ENCODE data around the gene SLC22A4.

SLC22A4 gene

DNA sequence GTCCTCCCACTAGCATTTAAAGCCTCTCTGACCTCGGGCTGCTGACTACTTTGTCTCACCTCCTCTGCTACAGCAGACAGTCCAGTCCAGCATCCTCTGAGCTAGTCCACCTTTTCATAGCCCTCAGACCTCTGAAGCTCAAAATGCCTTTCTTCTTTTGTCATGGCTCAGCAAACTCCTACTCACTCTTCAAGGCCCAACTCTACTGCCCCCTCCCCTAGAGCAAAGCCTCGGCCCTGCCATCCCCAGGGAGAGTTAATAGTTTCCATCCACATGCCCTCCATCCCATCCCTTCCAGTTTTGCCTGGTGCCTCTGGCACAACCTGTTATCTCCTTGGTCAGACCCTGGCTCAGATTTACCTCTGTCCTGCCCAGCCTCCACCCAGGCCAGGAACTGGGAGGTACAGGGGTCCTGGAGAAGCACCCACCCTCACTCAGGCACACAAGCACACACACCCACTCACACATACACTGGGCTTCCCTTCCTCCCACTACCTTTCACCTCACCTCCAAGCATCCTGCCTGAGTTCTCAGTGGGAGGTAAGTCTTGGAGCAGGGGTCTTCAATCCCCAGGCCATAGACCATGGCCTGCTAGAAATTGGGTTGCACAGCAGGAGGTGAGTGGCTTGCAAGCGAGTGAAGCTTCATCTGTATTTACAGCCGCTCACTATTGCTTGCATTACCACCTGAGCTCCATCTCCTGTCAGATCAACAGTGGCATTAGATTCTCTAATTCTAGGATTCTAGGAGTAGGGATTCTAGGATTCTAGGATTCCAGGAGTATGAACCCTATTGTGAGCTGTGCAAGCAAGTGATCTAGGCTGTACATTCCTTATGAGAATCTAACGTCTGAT lies 18.6 kb upstream of the SLC22A4 start:
- DNase-seq = no peak

DNA sequence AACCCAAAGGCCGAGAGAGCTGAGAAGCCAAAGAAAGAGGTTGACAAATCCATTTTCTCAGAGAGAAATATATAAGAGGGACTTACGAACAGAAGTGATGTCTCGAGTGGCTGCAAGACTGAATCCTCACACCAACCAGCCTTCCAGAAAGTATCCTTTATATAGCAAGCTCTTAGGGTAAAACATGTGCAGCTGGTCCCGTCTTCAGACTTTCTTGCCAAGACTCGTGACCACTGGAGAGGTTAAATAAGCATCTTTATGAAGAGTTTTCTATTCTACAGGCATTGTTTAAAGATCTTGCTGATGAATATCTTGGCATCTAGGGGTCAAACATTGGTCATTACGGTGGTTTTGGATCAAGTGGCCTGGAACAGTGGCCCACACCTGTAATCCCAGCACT lies 16.9 kb upstream of the SLC22A4 start:
- no peak for DNase-seq

DNA sequence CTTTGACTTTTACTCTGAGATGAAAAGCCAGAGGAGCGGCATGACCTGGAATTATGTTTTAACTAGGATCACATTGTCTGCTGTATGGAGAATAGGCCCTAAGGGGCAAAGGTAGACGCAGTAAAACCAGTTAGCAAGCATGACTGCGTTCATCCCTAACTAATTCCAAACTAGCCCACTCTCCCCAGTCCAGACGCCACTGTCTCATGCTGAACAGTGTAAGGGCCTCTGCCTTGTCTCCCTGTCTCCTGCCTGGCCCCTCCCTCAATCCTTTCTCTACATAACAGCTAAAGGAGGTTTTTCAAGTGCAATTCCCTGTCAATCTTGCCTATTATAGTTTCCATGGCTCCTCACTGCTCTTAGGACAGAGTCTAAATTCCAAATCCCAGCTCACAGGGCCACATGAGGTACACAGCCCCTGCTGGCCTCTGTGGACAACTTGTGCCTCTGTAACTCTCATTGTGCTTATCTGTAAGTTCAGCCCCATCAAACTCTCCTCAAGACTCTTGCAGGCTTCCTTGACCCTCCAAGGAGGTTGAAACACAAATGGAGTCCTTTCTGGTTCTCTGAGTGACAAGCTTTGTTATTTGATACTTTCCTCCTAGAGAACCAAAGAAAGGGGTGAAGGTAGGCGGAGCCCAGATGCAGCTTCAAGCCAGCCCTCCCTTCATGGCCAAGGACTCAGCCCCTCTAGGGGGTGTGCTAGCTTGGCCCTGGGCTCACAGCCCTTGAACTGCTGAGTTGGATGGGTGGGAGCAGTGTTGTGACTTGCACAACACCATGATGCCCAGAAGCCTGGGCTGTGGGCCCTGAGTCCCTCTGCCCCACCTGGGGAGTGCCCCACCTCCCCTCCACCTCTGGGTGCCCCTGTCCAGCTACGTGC lies 16.0 kb upstream of the SLC22A4 start:
- no peak for DNase-seq

DNA sequence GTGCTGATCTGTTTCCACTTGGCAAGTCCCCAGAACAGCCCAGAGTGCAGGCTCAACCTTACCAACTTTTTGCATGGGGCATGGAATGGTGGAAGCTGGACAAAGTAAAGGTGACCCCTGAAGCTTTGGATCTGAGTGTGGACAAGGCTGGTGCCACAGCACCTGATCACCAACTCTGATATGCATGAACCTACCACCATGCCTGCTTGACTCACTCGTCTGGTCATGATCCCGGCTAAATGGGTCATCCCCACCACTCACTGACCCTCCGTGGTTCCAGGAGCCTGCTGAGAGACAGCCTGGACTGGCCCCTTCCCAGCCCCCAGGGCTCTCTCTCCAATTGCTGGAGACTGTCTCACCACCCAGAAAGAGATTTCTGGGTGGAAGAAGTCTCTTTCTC lies 14.4 kb upstream of the SLC22A4 start:
- DNase-seq = no peak

DNA sequence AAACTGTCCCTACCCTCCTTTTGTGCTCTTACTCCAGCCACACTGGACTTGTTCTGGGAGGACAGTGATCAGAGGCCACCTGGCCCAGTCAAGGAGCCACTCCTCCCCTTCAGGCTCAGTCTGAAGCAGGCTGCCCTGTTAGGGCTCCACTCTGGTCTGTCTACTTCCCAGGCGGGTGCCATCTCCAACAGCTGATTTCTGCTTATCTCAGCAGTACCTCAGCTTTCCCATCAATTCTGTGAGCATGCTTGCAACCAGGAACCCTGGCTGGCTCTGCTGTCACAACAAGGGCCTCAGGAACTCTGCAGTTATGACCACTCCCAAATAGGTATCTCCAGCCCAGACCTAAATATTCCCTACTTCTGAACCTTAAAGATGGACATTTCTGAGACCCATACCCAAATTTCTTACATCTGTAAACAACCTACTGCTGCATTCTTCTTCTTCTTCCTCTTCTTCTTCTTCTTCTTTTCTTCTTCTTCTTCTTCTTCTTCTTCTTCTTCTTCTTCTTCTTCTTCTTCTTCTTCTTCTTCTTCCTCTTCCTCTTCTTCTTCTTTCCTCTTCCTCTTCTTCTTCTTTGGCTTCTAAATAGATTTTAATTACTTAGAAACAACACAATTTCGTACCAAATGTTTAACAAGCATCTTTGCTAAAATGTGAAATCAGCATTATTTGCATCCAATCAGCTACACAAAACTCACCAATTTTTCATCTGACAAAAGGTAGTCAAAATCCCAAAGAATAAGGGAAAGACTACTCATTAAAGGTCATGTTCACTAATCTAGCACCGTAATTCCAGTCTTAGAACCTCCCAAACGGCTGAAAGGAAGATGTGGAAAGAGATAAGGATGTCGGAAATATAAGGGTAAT lies 13.6 kb upstream of the SLC22A4 start:
- no peak for DNase-seq

DNA sequence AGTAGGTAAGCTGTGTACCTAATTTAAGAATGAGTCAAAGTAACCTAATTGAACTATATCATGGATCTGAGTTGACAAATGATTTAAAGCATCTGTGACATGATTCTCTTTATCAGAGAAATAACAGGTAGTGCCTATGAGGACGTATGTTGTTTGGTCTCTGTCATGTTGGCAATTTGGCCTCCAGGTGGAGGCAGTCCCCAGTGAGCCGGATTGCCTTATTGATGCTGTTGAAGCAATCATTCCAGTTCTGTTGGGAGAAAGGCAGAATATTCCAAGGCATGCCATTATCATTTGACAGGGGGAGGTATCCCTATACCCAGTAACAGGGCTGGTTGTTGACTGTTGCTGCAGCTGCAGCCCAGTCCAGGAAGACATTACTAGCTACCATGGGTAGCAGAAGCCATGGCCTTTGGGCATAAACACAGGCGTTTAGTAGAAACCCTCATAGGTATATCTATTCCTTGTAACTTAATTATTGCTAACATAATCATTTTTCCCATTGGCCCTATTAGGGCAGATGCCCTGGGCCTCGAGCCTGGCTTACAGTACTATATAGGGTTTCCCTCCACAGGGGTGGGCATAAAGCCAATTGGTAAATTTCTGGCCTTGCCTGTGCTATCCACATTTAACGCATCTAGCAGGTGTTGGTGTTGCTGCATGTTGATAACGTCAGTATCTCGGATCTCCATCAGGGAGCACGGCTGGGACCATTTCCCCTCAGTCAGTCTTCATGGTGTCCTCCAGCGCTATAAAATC lies 12.2 kb upstream of the SLC22A4 start:
- no peak for DNase-seq

DNA sequence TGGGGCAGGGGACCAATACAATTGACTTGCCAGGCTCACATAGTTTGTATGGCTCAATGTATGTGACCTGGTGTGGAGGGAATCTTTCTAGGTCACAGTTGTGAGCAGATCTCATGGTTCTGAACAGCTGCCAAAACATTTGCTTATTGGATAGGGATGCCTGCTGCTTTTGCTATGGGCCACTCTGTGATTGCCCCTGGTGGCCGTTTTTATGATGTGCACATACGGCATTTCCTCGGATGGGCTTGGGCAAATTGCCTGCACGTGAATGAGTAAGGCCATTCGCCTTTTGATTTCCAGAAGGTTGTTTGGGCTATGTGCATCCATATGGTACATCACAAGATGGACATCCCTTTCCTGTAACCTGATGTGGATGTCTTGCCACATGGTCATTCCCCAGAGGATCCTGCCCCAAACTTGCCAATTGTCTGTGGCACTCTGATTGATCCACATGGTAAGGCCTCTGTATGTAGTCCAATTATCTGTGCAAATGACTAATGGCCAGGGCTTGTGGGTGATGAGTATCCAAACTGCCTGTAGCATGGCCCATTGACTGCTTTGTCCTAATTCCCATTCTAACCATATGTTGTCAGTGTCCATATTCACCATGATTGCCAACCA lies 10.7 kb upstream of the SLC22A4 start:
- no peak for DNase-seq

DNA sequence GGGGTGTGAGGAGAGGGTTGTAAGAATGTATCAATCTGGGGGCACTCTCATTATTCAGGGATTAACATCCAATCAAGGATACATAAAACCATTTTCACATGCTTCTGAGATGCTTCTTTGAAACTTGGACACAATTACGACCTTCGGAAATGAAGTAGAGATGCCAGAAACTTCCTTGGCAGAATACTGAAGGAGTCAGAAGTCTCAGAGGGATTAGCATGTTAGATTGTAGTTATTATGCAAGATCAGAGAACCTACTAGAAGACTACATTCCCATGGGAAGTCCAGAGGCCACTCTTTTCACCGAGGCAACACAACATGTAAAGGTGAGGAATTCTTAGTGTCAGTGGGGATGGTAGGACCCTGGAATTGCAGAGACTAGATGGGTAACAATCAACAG lies 5.1 kb upstream of the SLC22A4 start:
- no peak for DNase-seq

DNA sequence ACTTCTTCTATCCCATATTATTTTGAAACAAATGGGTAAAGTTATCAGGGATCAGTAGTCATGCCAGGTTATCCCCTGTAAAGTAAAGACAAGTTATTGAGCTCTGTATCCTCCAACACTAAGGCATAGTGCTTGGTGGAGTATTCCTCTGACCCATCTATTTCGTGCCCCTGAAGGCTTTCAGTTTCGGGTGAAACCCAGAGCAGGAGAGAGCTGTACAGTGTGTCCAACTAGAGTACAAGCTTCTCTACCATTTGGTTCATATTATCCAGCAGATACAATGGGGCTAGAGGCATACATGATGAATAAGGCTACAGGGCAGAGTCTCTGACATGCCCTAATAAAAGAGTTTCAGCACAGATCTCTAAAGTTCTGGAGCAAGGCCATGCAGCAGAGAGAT lies 3.2 kb upstream of the SLC22A4 start:
- DNase-seq = no peak

DNA sequence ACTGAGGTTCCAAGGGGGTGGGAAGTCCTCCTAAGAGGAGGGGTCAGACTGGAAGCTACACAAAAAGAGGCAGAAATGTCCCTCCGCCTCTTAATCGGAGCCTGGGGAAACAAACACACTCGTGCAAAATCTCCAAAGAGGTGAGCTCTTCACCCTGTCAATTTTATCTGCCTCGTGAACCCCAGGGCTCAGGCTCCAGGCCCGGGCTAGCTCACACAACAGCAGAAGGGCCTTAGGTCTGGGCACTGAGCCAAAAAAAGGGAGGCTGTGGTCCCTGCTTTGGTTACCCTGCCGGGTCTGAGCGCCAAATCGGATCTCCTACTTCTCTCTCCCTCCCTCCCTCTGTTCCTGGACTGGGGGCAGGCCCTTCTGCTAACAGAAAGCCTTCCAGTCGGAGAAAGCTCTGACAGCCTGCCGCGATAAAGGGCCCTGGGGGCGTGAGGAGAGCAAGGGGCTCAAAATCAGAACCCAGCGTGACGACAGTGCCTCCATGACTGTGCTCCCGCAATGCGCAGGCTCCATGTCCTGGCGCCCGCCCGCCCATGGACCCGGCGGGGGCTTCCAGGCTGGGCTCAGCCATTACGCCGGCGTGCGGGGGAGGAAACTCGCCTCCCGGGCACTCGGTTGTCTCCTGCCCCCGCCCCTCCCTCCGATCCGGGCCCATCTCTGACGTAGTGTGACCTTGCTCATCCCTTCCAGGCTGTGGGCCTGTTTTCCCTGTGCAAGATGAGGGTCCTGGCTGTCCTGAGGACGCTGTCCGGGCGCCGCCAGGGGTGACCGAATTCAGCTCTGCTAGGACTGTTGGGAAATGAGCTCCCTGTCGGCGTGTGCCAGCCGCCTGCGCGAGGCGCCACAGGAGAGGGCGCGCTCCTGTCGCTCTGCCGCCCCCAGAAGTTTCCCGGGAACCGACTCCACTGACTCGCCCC lies 865 bp upstream of the SLC22A4 start:
- DNase-seq = peak; percentile 71

DNA sequence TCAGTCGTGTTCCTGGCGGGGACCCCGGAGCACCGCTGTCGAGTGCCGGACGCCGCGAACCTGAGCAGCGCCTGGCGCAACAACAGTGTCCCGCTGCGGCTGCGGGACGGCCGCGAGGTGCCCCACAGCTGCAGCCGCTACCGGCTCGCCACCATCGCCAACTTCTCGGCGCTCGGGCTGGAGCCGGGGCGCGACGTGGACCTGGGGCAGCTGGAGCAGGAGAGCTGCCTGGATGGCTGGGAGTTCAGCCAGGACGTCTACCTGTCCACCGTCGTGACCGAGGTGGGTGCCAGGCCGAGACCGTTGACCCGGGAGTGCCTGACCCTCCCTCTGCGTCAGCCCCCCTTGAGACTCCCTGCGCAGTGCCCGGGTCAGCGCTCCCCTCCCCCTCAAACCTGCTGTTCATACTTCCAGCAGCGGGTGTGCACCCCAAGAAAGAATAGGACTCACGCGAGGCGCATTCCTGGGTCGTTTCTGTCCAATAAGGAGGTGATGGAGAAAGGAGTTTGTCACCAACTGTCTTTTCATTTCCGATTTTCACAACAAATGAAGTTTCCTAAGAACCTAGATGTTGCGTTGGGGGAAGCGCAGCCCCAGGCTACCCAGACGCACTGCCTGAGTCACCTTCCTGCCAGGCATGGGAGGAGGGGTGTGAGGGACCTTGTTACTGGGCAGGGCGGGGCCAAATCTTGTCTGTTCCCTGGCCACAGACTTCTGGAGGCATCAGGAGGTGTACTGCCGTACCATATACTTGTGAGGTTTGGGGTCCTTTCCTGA lies 722 bp downstream of the SLC22A4 start:
- peak; percentile 65 for DNase-seq

DNA sequence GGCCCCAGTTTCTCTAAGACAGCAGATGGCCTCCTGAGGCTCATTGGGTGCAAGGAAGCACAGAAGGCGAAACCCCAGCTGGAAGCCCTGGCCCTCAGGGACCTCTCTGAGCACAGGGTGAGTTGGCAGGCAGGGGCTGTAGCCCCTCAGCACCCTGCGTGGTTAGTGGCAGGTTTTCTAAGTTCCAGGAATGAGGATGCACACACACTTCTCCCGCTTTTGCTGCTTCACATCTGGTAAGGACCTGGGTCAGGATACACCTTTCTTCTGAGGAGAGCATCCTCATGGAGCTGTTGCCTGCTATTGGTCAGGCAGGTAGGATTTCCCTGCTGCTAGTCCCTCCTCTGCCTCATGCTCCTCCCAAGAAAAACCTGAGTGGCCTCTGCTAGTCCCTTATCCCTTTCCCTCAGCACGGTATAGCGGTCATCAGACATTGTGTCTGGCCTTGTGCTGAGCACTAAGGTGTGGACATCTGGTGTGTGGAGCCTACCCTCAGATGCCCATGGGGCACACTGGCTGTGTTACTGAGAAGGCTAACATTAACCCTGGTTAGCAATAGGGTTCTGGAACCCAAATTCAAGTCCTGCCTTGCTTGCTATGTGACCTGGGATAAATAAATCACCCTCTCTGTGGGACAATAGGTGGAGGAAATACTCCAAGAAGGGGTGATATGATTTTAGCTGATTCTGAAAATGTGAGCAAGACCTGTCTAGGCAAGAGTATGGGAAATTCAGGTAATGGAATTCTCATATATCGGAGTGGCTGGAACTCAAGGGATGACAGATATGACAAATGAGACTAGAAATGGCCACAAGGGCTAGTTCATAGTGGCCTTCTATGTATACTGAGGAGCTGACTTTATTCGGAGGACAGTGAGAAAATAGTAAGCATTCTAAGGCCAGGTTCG lies 1.6 kb downstream of the SLC22A4 start:
- no peak for DNase-seq

DNA sequence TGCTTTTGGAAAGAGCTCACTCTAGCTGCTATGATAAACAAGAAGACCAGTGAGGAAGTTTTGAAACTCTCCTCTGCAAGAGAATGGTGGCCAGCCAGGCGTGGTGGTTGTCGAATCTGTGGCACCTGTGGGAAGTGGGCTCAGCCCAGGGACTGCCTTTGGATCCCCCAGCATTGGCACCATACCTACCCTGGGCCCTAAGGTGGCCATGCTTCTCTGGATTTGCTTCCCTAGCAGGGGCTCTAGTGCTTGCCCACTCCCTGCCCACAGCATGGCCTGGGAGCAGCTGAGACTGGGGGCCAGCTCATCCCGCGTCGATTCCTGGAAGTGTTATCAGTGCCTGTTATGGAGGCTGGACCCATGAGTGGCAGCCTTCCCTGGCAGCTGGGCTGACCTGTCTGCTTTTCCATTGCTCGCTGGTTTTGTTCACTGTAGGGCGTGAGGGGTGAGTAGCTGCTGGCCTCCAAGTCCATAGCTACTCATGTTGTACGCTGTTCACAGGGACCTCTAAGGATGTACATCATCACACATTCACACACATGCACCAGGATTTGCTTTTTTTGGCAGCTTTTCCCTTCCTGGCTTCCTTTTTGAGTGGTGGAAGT lies 2.3 kb downstream of the SLC22A4 start:
- DNase-seq = no peak

DNA sequence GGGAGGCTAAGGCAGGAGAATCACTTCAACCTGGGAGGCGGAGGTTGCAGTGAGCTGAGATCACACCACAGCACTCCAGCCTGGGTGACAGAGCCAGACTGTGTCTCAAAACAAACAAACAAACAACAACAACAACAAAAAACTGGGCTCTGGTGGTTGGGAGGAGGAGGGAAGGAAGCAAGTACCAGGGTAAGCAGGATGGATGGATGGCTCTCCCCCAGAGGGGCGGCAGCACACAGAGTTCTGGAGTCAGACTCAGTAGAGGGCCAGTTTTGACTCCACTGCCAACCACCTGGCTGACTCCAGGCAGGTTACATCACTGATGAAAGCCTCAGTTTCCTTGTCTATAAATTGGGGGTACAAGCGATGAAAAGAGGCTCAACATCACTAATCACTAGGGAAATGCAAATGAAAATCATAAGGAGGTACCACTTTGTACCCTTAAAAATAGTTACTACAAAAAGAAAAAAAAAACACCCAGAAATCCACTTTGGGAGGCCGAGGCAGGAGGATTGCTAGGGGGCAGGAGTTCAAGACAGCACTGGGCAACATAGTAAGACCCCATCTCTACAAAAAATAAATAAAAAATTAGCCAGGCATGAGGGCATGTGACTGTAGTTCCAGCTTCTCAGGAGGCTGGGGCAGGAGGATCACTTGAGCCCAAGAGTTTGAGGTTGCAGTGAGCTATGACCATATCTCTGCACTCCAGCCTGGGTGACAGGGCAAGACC lies 3.2 kb downstream of the SLC22A4 start:
- DNase-seq = no peak

DNA sequence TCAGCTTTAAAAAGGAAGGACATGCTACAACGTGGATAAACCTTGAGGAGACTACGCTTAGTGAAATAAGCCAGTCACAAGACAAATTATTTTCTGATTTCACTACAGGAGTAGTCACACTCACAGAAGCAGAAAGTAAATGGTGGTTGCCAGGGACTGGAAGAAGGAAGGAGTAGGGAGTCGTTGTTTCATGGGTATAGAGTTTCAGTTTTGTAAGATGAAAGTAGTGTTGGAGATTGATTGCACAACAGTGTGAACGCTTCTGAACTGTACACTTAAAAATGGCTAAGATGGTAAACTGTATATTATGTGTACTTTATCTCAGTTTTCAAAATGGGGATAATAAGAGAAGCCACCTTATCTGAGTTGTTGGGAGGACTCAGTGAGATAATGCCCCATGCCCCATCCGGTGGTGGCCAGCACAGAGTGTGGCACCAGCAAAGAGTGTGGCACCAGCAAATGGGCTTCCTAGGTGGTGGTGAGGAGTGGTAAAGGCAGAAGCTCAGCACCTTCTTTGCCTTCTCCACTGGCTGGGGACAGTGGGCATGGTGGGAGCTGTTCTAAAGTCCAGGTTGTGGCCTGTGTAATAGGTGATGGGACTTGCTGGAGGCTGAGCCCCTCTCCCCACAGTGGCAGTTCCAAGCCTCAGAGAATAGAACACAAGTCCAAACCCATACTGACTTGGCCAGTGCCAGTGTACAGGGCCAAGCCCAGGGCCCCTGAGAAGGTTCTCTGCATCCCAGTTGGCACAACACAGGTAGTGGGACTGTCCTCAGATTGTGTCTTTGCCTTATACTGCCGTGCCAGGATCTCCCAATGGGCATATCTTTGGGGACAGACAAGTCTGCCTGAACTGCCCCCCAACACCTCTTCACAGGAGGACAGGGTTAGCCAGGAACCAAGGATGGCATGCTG lies 4.4 kb downstream of the SLC22A4 start:
- DNase-seq = no peak

DNA sequence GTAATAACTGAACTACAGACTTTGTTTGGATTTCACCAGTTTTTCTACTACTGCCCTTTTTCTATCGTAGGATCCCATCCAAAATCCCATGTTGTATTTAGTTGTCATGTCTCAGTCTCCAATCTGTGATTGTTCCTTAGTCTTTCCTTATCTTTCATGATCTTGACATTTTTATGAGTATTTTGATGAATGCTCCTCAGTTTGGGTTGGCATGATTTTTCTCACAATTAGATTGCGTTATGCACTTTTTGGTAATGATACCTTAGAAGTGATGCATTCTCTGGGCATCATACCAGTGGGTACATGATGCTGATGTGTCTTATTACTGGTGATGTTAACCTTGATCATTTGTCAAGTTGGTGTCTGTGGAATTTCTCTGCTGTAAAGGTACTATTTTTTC lies 5.7 kb downstream of the SLC22A4 start:
- DNase-seq = no peak

All from activated T-cell treated with anti-CD3 and anti-CD28 coated beads for 4 hours (primary cell).